Activated T-cell treated with anti-CD3 and anti-CD28 coated beads, Interleukin-2, amount 50 U/mL, for 1 hour (primary cell): ENCODE measurements around the gene OR4S1.
"Not testable (repeated sequence)": the region's sequence is repeated elsewhere in the genome, so short reads cannot be mapped to it uniquely, and the experiment has no call there.

ENCODE experiments used
- DNase-seq: peaks from one replicate; pipeline ENCODE4 v3.0.0-alpha.2; 2020

The OR4S1 gene, protein sequence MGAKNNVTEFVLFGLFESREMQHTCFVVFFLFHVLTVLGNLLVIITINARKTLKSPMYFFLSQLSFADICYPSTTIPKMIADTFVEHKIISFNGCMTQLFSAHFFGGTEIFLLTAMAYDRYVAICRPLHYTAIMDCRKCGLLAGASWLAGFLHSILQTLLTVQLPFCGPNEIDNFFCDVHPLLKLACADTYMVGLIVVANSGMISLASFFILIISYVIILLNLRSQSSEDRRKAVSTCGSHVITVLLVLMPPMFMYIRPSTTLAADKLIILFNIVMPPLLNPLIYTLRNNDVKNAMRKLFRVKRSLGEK

DNA sequence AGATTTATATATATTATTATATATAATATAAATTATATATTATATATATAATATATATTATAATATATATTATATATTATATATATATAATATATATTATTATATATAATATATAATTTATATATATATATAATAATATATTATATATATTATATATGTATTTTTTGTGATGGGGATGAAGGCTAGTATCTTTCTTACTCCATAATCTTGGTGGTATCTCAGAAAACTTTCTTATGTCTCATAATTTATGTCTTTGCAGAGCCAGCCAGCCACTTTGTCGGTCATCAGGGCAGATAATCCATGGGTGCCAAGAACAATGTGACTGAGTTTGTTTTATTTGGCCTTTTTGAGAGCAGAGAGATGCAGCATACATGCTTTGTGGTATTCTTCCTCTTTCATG is at the start of gene OR4S1:
TSS of gene OR4S1 (plus strand) at position 301 of the 400 bp plus-strand sequence. CDS start at position 301, 0 bp downstream.
- no peak for DNase-seq

DNA sequence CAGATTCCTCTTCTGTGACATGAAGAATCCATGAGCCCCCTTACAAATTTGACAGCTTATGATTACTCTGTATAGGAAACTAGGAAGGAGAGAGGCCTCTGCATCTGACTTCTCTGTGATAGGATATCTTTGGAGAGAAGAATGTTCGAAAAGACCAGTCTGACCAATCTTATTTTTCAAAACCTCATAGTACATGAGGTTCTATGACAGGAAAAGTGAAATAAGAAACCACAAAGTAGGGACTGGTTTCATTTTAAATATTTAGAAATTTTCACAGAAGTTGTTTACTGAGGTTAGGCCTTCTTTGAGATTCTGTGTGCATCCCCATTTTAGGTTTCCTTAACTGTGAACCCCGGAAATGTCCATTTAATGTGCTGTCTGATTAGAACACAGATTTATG is 44.4 kb upstream of the OR4S1 start:
- DNase-seq: no peak

DNA sequence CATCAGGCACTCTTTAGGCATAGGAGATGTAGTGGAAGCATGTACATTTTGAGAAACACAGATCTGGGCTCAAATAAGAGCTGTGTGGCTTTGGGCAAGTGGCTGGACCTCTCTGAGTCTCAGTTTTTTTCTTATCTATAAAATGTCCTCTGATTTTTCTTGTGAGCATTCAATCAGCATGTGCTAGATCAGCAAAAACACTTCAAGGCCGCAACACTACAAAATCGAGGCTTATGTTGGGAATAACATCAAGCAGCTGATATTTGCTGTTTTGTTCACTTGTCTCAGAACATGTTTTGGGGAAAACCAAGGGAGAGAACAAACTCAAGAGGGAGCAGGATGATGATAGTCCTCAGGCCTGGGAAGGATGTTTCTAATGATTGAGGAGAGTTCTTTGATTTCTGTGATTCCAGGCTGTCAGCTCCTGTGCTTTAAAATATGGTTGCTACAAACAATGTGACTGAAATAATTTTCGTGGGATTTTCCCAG is 42.6 kb upstream of the OR4S1 start, which contains the start of gene OR4X1:
TSS of gene OR4X1 (plus strand) at position 439 of the 489 bp plus-strand sequence. CDS start at position 439, 0 bp downstream.
- no peak for DNase-seq

DNA sequence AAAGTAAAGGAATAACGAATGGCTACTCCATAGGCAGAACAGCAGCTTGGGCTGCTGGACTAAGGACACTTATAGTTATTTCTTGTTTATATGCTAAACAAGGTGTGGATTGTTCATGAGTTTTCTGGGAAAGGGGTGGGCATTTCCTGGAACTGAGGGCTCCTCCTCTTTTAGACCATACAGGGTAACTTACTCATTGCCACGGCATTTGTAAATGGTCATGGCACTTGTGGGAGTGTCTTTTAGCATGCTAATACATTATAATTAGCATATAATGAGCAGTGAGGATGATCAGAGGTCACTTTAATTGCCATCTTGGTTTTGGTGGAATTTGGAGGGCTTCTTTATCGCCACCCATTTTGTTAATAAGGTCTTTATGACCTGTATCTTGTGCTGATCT is 35.4 kb upstream of the OR4S1 start:
- no peak for DNase-seq

DNA sequence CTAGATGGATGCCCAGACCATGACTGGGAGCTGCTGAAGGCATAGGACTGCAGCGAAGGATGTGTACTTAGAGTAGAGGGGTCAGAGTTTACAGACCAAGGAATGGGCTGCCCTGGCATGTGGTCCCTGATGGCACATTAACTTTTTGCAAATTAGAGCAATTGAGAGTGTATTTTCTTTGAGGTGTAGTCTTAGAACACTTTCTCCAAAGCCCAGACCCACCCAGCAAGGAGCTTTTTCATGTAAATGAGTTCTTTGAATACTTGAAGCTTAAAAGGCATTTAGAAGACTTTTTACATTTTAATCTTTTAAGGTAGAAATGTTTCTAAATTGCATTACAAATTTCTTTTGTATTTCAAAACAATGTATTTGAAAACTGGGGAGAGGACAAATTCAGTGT is 33.4 kb upstream of the OR4S1 start:
- DNase-seq: no peak

DNA sequence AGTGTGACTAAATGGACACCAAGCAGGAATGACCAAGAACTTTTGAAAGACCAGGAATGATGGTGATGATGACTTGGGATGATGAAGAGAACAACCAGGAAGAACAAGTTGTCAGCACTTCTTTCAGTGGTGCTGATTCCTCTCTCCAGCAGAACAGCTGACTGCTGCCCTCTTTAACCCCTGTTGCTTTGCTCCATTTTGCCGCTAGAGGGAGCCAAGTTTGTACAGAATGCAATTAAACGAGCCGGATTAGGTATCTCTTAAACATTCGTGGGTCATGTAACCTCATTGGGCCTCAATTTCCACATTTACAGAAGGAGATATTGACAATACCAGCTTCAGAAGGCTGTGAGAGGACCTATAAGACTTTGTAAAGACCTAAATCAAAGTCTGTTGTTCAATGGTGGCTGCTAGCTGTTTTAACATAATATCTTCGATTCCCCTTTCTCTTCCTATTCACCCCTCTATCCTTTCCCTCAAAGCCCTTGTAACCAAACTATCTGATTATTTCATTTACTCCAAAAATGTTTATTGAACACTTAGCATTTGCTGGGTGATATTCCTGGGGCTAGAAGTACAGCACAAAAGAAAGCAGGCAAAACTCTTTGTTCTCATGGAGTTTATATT is 1.9 kb downstream of the OR4S1 start:
- DNase-seq: peak; percentile 29

DNA sequence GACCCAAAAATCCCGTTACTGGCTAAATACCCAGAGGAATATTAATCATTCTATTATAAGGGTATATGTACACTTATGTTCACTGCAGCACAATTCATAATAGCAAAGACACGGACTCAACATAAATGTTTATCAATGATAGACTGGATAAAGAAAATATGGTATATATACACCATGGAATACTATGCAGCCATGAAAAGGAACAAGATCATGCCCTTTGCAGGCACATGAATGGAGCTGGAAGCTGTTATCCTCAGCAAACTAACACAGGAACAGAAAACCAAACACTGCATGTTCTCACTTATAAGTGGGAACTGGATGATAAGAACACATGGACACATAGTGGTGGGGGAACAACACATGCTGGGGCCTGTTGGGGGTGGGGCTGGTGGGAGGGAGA is 7.6 kb downstream of the OR4S1 start:
- not testable (repeated sequence) for DNase-seq

DNA sequence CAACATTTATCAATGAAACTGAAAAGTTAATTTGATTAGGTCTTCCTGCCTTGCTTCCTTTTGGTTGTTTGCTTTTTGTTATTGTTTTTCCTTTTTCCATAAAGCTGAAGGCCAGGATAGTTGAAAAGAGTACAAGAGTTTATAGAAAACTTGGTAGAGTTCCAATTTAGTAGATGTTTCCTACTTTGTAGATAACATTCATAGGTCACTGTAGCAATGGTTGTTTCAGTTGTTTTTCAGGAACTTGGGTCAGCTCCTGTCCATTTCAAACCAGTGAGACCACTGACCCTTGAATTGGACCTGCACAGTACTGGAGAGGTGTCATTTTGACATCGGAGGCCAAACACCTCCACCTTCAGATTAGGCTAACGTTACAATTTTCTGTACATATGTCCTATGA is 13.8 kb downstream of the OR4S1 start:
- not testable (repeated sequence) for DNase-seq

DNA sequence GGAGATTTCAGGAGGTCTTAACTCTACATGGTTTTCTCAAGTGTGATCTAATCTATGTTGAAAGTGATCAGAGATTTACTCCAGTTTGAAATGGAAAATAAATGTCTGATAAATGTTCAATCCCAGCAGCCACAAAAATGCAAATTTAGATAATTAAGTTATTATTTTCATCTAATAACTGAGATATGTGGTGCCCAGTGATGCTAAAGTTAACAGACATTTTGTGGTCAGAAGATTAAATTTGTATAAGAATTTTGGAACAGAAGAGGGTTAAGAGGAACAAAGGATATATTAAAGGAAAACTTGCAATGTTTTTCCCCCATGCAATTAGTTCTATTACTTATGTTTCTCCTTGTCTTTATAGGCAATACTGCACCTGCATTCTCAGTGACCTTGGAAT is 18.6 kb downstream of the OR4S1 start, which contains the start of gene OR4C3:
TSS of gene OR4C3 (plus strand) at position 301 of the 400 bp plus-strand sequence. CDS start 102 bp downstream, outside the sequence.
- not testable (repeated sequence) for DNase-seq

DNA sequence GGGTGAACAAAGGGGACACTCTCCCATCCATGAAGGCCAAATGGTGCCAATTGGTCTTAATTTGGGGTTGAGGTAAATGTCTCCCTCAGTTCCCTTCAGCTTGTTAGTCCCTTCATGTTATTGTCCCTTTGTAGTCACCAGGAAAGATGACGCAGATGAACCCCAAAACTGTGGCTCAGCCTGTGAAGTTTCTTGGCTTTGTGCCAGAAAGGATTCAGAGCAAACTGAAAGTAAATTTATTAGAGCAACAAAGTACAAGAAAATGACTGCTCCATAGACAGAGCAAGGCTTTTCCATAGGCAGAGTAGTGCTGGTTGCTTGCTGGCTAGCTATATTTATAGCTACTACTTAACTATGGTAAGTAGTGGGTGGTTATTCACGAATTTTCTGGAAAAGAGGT is 35.4 kb downstream of the OR4S1 start:
- DNase-seq: no peak

DNA sequence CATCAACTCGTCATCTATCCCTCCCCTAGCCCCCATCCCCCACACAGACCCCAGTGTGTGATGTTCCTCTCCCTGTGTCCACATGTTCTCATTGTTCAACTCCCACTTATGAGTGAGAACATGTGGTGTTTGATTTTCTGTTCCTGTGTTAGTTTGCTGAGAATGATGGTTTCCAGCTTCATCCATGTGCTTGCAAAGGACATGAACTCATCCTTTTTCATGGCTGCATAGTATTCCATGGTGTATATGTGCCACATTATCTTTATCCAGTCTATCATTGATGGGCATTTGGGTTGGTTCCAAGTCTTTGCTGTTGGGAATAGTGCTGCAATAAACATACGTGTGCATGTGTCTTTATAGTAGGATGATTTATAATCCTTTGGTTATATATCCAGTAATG is 36.5 kb downstream of the OR4S1 start:
- not testable (repeated sequence) for DNase-seq

DNA sequence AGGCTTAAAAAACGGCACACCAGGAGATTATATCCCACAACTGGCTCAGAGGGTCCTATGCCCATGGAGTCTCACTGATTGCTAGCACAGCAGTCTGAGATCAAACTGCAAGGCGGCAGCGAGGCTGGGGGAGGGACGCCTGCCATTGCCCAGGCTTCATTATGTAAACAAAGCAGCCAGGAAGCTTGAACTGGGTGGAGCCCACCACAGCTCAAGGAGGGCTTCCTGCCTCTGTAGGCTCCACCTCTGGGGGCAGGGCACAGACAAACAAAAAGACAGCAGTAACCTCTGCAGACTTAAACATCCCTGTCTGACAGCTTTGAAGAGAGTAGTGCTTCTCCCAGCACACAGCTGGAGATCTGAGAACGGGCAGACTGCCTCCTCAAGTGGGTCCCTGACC is 40.3 kb downstream of the OR4S1 start:
- DNase-seq: not testable (repeated sequence)

DNA sequence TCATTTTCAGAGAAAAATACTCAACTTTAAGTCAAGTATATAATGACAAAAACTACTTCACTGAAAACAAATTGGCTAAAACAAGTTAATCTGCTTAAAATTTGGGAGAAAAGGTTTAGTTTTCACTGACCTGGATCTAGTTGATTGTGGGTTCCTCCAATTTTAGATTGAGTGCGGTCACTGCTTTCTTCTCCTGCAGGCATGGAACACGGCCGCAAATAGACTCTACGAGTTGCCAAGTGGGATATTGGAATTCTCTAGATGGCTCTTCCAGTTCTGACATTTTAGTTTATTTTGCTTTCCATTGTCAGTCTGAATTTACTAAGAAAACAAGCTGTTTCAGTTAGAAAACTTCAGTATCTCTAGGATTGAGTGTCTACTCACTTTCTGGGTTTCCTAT is 48.0 kb downstream of the OR4S1 start:
- no peak for DNase-seq

DNA sequence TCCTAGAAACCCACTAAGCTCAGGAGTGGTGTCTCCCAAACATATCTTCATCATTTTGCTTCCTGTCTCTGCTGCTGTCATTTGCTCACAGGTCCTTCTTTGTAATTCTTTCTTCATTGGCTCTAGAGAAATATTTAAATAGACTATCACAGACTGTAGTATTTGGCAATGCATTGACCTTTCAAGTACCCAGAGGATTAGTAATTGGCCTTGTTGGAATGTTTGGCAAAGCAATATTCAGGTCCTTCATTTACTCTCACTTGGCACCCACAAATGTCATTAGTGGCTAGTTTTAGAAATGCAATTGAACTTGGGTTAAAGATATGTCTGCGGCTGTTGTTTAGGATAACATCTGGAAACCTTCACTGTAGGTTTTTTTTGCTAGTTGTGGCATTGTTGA is 48.7 kb downstream of the OR4S1 start:
- DNase-seq: no peak
